Hepatocyte (in vitro differentiated cells): ENCODE data around the gene ABCF1.

Source experiments
- CTCF ChIP-seq: fragments of 200-600 bp; sonication (generic); IDR thresholded peaks from 2 replicates; pipeline ENCODE4 v1.5.1; 2016; ENCODE audit warnings: antibody characterized with exemption, mild to moderate bottlenecking; ENCODE audit not compliant: poor library complexity
- EZH2phosphoT487 ChIP-seq: fragments of 200-600 bp; sonication (generic); IDR thresholded peaks from one replicate; pipeline ENCODE4 v1.6.1; 2018; ENCODE audit warnings: antibody characterized with exemption, mild to moderate bottlenecking, low read depth, moderate library complexity; ENCODE audit not compliant: unreplicated experiment, severe bottlenecking

GRCh38 chr6:30560930-30561329 is 10.3 kb upstream of the ABCF1 start:
- TF ChIP-seq CTCF: no peak
- no peak for TF ChIP-seq EZH2phosphoT487
